Pancreas (tissue), 10 donors: ENCODE measurements around the gene PTPN1. TPM values are rescaled to one million over a fixed set of nuclear protein-coding genes. Genes with fewer than 3 reads are reported as not detected.

ENCODE experiments used
- ATAC-seq, 4 donors: fragments of 200-7000 bp; cut with Tn5 transposase; one replicate each; pipeline versions ENCODE4 v1.8.0 to v1.9.1; 2020; ENCODE audit warnings: mild to moderate bottlenecking in 4 of 4, moderate library complexity in 4 of 4
- DNase-seq, 6 donors: peaks; one replicate each; pipeline ENCODE4 v3.0.0-alpha.2; 2020
- FAIRE-seq: peaks from 2 replicates; lab custom pipeline; 2012; peaks lifted over from hg19 to GRCh38; lab: Jason Lieb, UNC
- H3K27ac ChIP-seq, 4 donors: fragments of 200-600 bp; sonication (generic); 1 replicate in 3 of 4; 2 replicates in 1 of 4; pipeline versions ENCODE4 v1.5.0 to v1.8.0; 2020
- H3K27me3 ChIP-seq, 4 donors: fragments of 200-600 bp; one replicate each; pipeline ENCODE4 v1.8.0; 2021
- H3K36me3 ChIP-seq, 3 donors: fragments of 200-600 bp; sonication (generic) in 1 of 3; one replicate each; pipeline versions ENCODE4 v1.5.0 to v1.8.0; 2020 to 2021
- H3K4me1 ChIP-seq, 3 donors: fragments of 200-600 bp; one replicate each; pipeline ENCODE4 v1.8.0; 2021
- H3K4me3 ChIP-seq, 4 donors: fragments of 200-600 bp; sonication (generic) in 2 of 4; one replicate each; pipeline versions ENCODE4 v1.5.0 to v1.8.0; 2020 to 2021
- H3K9me3 ChIP-seq, 4 donors: fragments of 200-600 bp; one replicate each; pipeline ENCODE4 v1.8.0; 2021
- CTCF ChIP-seq, 4 donors: fragments of 200-600 bp; sonication (generic) in 3 of 4; IDR thresholded peaks; one replicate each; pipeline versions ENCODE4 v1.5.0 to v1.8.0; 2021; ENCODE audit warnings: antibody characterized with exemption in 4 of 4
- WGBS, 2 donors: extraction: QIAGEN DNeasy Blood & Tissue Kit; methylation state at CpG; one replicate each; pipeline ENCODE4 v1.1.7; 2013; 5-methylcytosine and 5-hydroxymethylcytosine counted together
- intact Hi-C, 3 donors: fragments of 100-400 bp; cut with DNase I; formaldehyde crosslinking; loops; one replicate each; pipeline versions ENCODE4 v1.11.1 to v1.14.2; 2022
- polyA plus RNA-seq, 2 donors: library from polyadenylated mRNA; stranded (reverse); fragments of 200-250 nt; gene quantifications; one replicate each; pipeline ENCODE4 v1.2.3, GENCODE V29; 2013
- total RNA-seq, 6 donors: library from RNA; stranded (reverse); fragmentation: NEBNext Ultra II Directional in 4 of 6; extraction: Animal tissue kit (Norgen Biotek cat#: 25700) in 4 of 6; gene quantifications; one replicate each; pipeline versions ENCODE4 v1.2.1 to v1.2.4, GENCODE V29; 2021 to 2023
- donor health status: healthy with polysubstance abuse.
- donor health status: DM: no; HTN: no; CAD: no; lungs with moderate emphysema.
- donor health status: DM: no; HTN: no; CAD: no.
- donor health status: control.
- donor health status: control.
- donor health status: Bipolar disorder and iron deficiency.
- donor health status: DM: yes; HTN: yes; CAD: no.
- donor health status: DM: no; HTN: no; CAD: no.
- donor health status: DM: no; HTN: no; CAD: no.
- donor health status: DM: yes; HTN: yes; CAD: no.

Gene PTPN1
- total and polyA plus RNA-seq, 8 donors = 6.0 to 12.4 (median 8.6) TPM

- H3K9me3 ChIP-seq = no peaks in the 10 kb centered on the region
- no peak overlapping the region for H3K4me3 ChIP-seq
- FAIRE-seq = no peak
- no peaks in the 10 kb centered on the region for H3K27me3 ChIP-seq
- no peak for DNase-seq
- H3K27ac ChIP-seq = no peak overlapping the region
- no peaks in the 10 kb centered on the region for H3K36me3 ChIP-seq
- no peak for ATAC-seq
- TF ChIP-seq CTCF (IDR thresholded peaks at IDR 0.05) = no peak
- intact Hi-C loops = no loop called here
- H3K4me1 ChIP-seq = no peaks in the 10 kb centered on the region
- 78 to 82% methylated on average over 4 of the region's 4 CpGs for WGBS, 2 donors
Observed at GRCh38 chr20:50469176-50469723, 40.9 kb upstream of the PTPN1 start.

- H3K4me1 ChIP-seq = no peaks in the 10 kb centered on the region
- H3K27me3 ChIP-seq = no peaks in the 10 kb centered on the region
- no peaks in the 10 kb centered on the region for H3K36me3 ChIP-seq
- no peak for TF ChIP-seq CTCF (IDR thresholded peaks at IDR 0.05)
- intact Hi-C loops = no loop called here
- WGBS, 2 donors = 62 to 82% methylated on average over 2 of the region's 2 CpGs
- no peak for DNase-seq
- no peak for ATAC-seq
- no peak overlapping the region for H3K4me3 ChIP-seq
- H3K27ac ChIP-seq = no peak overlapping the region
- no peaks in the 10 kb centered on the region for H3K9me3 ChIP-seq
- FAIRE-seq = no peak
Observed at GRCh38 chr20:50469796-50470195, 40.4 kb upstream of the PTPN1 start.

- DNase-seq (no peak), FAIRE-seq (no peak), ATAC-seq (no peak)
- Histone ChIP-seq H3K4me3 (no peak overlapping the region), H3K27me3 (no peaks in the 10 kb centered on the region), H3K4me1 (no peaks in the 10 kb centered on the region), H3K27ac (no peak overlapping the region), H3K36me3 (no peaks in the 10 kb centered on the region), H3K9me3 (no peaks in the 10 kb centered on the region)
- TF ChIP-seq CTCF (IDR thresholded peaks at IDR 0.05) = no peak
- intact Hi-C loops = no loop called here
- 55 to 68% methylated on average over 4 of the region's 4 CpGs for WGBS, 2 donors
Observed at GRCh38 chr20:50470264-50470858, 39.8 kb upstream of the PTPN1 start.

- ATAC-seq = peak; percentile 49 to 71 (median 64)
- no peak for FAIRE-seq
- Histone ChIP-seq H3K36me3 (no peaks in the 10 kb centered on the region), H3K27me3 (no peaks in the 10 kb centered on the region), H3K9me3 (no peaks in the 10 kb centered on the region), H3K4me3 (no peak overlapping the region), H3K27ac (peak overlapping the region in 1 of 4 donors; percentile 30), H3K4me1 (no peaks in the 10 kb centered on the region)
- no peak for TF ChIP-seq CTCF (IDR thresholded peaks at IDR 0.05)
- 9 to 15% methylated on average over 1 of the region's 1 CpG for WGBS, 2 donors
- DNase-seq = no peak
- intact Hi-C loops = no loop called here
Observed at GRCh38 chr20:50471231-50471630, 39.0 kb upstream of the PTPN1 start.
